H1 (cell line): ENCODE data around the gene PEX12. TPM values are rescaled to one million over a fixed set of nuclear protein-coding genes. Genes with fewer than 3 reads are reported as not detected.

Experiments used
- BRCA1 ChIP-seq: IDR thresholded peaks from 2 replicates; pipeline ENCODE4 v1.6.1; 2012; ENCODE audit warnings: low read depth, low read length, improper control_type of control experiment
- CREB1 ChIP-seq: IDR thresholded peaks from 2 replicates; pipeline ENCODE4 v1.6.1; 2012; ENCODE audit warnings: inconsistent platforms
- POLR2A ChIP-seq, 2 experiments: IDR thresholded peaks; 1 replicate in 1 of 2; 2 replicates in 1 of 2; pipeline ENCODE4 v1.6.1; 2011; ENCODE audit warnings: low read depth in 2 of 2, low read length in 2 of 2, mild to moderate bottlenecking in 2 of 2; ENCODE audit errors: control extremely low read depth in 1 of 2
- SIN3A ChIP-seq, 2 experiments: IDR thresholded peaks in 1 of 2; conservative IDR thresholded peaks in 1 of 2; 2 replicates each; pipeline ENCODE4 v1.6.1; 2011 to 2012; ENCODE audit warnings: low read length in 2 of 2, improper control_type of control experiment in 1 of 2, low read depth in 1 of 2, mild to moderate bottlenecking in 1 of 2
- TCF12 ChIP-seq: IDR thresholded peaks from 2 replicates; pipeline ENCODE4 v1.6.1; 2011; ENCODE audit warnings: low read depth, mild to moderate bottlenecking, low read length
- ZNF274 ChIP-seq: IDR thresholded peaks from 2 replicates; pipeline ENCODE4 v1.7.0; 2012; ENCODE audit warnings: low read length, borderline replicate concordance; ENCODE audit errors: extremely low read depth
- polyA plus RNA-seq, 7 experiments: library from polyadenylated mRNA; depleted of rRNA in 3 of 7; stranded (reverse) in 5 of 7; unstranded in 2 of 7; fragments of >200 nt in 5 of 7; fragments of 200-250 nt in 2 of 7; gene quantifications; 1 replicate in 5 of 7; 2 replicates in 1 of 7; 4 replicates in 1 of 7; pipeline versions ENCODE4 v1.2.1 to v1.2.3, GENCODE V29; 2011 to 2013; ENCODE audit warnings: missing spikeins in 2 of 7, mixed read lengths in 2 of 7
- total RNA-seq: library from RNA; stranded (reverse); fragmentation: NEBNext Ultra II Directional; extraction: Animal tissue kit (Norgen Biotek cat#: 25700); gene quantifications from 2 replicates; pipeline ENCODE4 v1.2.1, GENCODE V29; 2021
- TF ChIP-seq, protein P1 (sequence below): fragments of 300-600 bp; sonication (generic); IDR thresholded peaks from 2 replicates; pipeline ENCODE4 v1.7.1; 2012; ENCODE audit warnings: low read length, moderate library complexity, mild to moderate bottlenecking, inconsistent platforms; ENCODE audit not compliant: insufficient replicate concordance
- TF ChIP-seq, protein P2 (sequence below): IDR thresholded peaks from 2 replicates; pipeline ENCODE4 v1.6.1; 2011; ENCODE audit warnings: low read length, improper control_type of control experiment
- TF ChIP-seq, protein P3 (sequence below): IDR thresholded peaks from 2 replicates; pipeline ENCODE4 v1.6.1; 2012; ENCODE audit warnings: inconsistent platforms

The PEX12 gene
- total and polyA plus RNA-seq, 2 of the 8 experiments (the other 6 are each of a cell fraction or from before 2014, with no cell fraction given), result 3.0 to 5.9 TPM

DNA sequence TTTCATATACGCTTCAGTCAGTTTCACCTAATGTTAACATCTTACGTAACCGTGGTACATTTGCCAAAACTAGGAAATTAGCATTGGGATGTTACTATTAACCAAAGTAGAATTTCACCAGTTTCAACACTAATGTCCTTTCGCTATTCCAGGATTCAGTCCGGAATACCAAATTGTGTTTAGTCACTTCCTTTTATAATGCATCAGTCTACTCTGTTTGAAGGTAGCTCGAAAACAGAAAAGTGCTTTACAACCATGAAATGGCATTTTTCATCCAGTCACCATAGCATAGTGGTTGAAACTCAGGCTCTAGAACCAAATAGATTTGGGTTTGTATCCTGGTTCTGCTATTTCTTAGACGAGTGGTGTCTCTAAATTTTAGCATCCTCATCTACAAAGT is 38.2 kb upstream of the PEX12 start (continued):
- TF ChIP-seq, protein P1, sequence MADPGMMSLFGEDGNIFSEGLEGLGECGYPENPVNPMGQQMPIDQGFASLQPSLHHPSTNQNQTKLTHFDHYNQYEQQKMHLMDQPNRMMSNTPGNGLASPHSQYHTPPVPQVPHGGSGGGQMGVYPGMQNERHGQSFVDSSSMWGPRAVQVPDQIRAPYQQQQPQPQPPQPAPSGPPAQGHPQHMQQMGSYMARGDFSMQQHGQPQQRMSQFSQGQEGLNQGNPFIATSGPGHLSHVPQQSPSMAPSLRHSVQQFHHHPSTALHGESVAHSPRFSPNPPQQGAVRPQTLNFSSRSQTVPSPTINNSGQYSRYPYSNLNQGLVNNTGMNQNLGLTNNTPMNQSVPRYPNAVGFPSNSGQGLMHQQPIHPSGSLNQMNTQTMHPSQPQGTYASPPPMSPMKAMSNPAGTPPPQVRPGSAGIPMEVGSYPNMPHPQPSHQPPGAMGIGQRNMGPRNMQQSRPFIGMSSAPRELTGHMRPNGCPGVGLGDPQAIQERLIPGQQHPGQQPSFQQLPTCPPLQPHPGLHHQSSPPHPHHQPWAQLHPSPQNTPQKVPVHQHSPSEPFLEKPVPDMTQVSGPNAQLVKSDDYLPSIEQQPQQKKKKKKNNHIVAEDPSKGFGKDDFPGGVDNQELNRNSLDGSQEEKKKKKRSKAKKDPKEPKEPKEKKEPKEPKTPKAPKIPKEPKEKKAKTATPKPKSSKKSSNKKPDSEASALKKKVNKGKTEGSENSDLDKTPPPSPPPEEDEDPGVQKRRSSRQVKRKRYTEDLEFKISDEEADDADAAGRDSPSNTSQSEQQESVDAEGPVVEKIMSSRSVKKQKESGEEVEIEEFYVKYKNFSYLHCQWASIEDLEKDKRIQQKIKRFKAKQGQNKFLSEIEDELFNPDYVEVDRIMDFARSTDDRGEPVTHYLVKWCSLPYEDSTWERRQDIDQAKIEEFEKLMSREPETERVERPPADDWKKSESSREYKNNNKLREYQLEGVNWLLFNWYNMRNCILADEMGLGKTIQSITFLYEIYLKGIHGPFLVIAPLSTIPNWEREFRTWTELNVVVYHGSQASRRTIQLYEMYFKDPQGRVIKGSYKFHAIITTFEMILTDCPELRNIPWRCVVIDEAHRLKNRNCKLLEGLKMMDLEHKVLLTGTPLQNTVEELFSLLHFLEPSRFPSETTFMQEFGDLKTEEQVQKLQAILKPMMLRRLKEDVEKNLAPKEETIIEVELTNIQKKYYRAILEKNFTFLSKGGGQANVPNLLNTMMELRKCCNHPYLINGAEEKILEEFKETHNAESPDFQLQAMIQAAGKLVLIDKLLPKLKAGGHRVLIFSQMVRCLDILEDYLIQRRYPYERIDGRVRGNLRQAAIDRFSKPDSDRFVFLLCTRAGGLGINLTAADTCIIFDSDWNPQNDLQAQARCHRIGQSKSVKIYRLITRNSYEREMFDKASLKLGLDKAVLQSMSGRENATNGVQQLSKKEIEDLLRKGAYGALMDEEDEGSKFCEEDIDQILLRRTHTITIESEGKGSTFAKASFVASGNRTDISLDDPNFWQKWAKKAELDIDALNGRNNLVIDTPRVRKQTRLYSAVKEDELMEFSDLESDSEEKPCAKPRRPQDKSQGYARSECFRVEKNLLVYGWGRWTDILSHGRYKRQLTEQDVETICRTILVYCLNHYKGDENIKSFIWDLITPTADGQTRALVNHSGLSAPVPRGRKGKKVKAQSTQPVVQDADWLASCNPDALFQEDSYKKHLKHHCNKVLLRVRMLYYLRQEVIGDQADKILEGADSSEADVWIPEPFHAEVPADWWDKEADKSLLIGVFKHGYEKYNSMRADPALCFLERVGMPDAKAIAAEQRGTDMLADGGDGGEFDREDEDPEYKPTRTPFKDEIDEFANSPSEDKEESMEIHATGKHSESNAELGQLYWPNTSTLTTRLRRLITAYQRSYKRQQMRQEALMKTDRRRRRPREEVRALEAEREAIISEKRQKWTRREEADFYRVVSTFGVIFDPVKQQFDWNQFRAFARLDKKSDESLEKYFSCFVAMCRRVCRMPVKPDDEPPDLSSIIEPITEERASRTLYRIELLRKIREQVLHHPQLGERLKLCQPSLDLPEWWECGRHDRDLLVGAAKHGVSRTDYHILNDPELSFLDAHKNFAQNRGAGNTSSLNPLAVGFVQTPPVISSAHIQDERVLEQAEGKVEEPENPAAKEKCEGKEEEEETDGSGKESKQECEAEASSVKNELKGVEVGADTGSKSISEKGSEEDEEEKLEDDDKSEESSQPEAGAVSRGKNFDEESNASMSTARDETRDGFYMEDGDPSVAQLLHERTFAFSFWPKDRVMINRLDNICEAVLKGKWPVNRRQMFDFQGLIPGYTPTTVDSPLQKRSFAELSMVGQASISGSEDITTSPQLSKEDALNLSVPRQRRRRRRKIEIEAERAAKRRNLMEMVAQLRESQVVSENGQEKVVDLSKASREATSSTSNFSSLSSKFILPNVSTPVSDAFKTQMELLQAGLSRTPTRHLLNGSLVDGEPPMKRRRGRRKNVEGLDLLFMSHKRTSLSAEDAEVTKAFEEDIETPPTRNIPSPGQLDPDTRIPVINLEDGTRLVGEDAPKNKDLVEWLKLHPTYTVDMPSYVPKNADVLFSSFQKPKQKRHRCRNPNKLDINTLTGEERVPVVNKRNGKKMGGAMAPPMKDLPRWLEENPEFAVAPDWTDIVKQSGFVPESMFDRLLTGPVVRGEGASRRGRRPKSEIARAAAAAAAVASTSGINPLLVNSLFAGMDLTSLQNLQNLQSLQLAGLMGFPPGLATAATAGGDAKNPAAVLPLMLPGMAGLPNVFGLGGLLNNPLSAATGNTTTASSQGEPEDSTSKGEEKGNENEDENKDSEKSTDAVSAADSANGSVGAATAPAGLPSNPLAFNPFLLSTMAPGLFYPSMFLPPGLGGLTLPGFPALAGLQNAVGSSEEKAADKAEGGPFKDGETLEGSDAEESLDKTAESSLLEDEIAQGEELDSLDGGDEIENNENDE, result no peak
- TF ChIP-seq ZNF274 (no peak), TCF12 (no peak), POLR2A (IDR thresholded peaks at IDR 0.05; ENCODE audit: control extremely low read depth in 1 of 2, low read depth in 2 of 2, low read length in 2 of 2) (no peak), CREB1 (no peak), BRCA1 (no peak), SIN3A (conservative IDR thresholded peaks at IDR 0.05 in 1 of 2, IDR thresholded peaks at IDR 0.05 in 1 of 2; ENCODE audit: low read depth in 1 of 2, low read length in 2 of 2) (no peak)
- TF ChIP-seq, protein P2, sequence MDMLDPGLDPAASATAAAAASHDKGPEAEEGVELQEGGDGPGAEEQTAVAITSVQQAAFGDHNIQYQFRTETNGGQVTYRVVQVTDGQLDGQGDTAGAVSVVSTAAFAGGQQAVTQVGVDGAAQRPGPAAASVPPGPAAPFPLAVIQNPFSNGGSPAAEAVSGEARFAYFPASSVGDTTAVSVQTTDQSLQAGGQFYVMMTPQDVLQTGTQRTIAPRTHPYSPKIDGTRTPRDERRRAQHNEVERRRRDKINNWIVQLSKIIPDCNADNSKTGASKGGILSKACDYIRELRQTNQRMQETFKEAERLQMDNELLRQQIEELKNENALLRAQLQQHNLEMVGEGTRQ, result no peak
- TF ChIP-seq, protein P3, sequence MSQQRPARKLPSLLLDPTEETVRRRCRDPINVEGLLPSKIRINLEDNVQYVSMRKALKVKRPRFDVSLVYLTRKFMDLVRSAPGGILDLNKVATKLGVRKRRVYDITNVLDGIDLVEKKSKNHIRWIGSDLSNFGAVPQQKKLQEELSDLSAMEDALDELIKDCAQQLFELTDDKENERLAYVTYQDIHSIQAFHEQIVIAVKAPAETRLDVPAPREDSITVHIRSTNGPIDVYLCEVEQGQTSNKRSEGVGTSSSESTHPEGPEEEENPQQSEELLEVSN, result no peak
